GM19395 (cell line): ENCODE data around the gene HOMER2.
"Not testable (repeated sequence)": the region's sequence is repeated elsewhere in the genome, so short reads cannot be mapped to it uniquely, and the experiment has no call there.

ENCODE experiments used
- ATAC-seq: cut with Tn5 transposase; IDR thresholded peaks from one replicate; pipeline ENCODE4 v1.9.1; 2021; ENCODE audit warnings: mild to moderate bottlenecking, moderate library complexity; ENCODE audit not compliant: unreplicated experiment

The HOMER2 gene

DNA sequence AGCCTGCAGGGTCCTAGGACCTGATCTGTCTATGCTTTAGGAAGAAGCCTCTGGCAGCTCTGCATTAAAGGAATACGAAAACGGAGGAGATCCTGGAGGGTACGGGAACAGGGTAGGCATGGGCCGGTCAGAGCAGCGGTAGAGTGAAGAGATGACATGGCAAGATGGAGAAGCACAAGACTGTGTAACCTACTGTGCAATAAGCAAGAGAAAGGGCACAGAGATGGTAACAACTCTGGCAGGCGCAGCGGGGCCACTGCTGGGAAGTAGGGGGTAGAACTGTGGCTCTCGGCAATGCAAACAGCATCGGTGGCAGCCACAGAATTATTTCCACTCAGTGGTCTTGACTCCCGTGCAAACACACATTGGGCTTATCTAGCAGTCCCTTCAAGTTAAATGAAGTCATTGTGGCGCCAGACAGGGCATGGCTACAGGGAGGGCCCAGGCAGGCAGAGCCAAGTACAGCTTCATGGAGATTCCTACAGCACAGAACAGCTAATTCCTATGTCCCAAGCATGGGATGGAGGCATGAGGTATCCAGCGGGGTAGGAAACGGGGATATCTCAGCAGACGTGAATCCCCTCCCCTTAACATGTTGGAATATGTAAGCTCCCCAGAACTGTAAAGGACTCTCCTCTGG lies 114.3 kb downstream of the HOMER2 start:
- ATAC-seq = no peak

DNA sequence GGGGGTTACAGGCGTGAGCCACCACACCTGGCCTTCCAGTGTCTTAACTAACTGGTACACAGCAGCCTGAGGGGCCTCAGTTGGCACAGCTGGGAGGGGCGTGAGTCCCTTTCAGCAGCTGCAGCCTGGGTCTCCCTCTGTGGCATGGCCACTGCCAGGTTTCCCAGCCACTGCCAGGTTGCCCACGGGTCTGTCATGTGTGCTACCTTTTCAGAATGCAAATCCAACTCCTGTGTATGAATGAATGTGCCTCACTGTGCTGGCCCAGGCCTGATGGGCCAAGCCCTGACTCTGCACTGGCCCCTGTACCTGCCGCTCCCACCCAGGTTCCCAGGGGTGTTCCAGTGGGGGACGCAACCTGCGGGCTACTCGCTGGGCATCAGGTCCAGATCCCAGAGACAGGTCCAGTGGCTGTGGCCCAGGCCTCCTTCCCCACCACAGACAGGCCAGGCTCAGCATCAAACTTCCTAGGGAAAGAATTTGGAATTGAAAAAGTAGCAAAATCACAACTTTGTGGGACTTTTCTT lies 117.1 kb downstream of the HOMER2 start:
- no peak for ATAC-seq

DNA sequence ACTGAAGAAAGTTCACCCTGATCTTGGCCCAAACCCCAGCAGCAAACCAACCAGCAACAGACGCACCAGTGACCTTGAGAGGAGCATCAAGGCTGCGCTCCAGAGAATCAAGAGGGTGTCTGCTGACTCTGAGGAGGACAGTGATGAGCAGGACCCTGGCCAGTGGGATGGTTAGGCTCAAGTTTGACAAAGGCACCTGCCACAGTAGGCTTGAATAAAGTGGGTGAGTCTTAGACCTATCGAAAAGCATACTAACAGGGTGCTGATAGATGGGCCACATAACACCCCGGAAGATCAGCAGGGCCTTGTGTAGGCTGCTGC lies 119.2 kb downstream of the HOMER2 start:
- no peak for ATAC-seq

DNA sequence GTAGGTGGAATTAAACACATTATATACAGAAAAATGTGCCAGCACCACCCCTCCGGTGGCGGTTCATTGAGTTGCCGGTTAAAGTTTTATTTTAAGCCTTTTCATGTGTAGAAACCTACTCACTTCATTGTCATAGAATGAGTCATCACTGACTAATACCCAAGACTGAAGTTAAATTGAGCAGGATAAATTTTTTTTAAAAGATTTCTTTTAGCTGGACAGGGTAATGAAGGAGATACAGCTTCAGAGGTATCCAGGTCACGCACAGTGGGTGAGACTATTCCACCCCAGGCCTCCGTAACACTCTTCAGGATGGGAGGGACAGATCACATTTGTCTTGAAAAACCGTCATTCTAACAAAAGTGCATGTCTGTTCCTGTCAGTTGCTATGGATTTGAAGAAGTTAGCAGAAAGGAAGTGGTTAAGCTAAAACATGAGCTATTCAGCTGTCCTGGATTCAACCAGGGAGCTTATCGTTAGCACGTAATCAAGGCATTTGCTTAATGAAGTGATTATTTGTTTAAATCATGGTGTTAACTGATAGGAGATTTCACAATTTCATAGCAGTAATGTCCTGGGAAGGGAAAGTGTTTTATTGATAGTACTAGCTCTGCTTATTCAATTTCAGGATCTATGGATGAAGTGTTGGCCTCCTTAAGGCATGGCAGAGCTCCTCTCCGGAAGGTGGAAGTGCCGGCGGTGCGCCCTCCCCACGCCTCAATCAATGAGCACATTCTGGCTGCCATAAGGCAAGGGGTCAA lies 119.7 kb downstream of the HOMER2 start:
- ATAC-seq = peak; percentile 96

DNA sequence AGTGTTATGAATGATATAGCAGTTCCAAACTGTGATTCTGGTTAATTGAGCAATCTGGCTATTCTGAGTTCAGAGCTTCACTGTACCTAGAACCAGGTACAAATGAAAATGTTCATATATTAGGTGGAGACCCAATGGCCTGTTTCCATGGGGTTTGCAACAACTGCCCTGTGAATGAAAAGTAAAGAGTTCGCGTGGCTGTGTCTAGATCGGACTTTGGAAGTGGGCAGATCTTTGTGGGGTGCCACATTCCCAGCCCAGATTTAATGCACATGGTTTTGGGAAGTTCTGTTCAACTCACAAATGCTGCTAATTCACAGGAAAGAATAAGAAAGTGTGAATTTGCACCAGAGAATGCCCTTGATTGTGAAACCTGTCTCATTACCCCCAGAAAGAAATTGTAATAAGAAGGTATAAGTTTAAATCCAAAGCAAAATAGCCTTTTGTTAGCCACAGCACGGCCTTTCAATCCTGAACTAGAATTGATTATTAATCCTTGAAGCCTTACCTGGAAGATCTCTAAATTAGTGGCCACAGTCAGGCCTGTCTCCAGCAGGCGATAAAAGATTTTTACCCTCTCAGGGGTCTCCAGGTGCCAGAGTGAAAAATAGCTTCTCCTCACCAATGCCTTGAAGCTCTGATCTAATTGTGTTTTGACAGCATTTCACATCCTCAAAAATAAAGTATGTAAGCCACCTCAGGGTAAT lies 120.5 kb downstream of the HOMER2 start:
- ATAC-seq = no peak

DNA sequence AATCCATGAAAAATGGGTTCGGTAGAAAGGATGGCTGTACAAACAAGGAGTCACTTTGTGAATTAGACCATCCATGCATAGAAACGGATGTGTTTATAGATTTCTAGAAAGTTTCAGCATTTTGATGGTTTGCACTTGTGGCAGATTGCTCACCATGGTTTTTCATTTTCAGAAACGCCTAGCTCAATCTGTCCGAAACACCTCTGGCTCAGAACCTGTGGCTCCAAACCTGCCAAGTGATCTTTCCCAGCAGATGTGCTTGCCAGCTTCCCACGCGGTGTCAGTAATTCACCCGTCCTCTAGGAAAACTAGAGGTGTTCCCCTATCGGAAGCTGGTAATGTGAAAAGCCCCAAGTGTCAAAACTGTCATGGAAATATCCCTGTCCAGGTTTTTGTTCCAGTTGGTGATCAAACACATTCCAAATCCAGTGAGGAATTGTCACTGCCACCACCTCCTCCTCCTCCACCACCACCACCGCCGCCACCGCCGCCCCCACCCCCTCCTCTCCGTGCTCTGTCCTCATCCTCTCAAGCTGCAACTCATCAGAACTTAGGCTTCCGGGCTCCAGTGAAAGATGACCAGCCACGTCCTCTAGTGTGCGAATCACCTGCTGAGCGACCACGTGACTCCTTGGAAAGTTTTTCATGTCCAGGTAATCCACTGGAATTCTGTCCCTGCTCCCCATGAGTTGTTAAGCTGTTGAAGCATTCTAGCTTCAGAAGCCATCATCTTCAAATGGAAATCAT lies 121.9 kb downstream of the HOMER2 start:
- no peak for ATAC-seq

DNA sequence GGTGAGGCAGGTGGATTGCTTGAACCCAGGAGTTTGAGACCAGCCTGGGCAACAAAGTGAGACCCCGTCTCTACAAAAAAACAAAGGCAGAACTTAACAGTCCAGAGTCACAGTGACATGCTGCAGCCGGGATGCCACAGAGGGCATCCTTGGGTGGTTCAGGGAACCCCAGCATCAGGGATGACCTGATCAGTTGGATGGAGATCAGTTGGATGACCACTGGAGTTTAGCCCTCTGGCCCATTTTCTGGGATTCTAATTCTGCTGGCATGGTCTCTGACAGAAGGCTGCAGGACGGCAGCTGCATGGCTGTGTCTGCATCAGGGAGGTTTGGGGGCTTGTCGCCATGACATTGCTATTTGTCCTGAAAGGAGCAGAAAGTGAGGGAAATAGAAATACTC lies 123.3 kb downstream of the HOMER2 start:
- ATAC-seq = no peak

DNA sequence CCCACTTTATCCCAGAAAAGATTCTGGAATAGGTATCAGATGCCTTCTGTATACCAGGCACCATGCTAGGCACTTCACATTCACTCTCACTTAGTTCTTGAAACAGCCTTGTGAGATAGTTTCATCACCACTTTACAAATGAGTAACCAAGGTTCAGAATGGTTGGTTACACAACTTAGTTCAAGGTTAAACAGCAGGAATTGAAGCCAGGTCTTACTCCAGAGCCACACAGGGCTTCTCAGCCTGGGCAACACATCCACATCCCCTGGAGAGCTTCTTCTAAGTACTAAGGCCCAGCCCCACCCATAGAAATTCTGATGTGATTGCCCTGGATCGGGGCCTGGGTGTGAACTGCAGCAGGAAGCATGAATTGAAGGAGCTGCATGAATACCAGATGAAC lies 124.4 kb downstream of the HOMER2 start:
- no peak for ATAC-seq

DNA sequence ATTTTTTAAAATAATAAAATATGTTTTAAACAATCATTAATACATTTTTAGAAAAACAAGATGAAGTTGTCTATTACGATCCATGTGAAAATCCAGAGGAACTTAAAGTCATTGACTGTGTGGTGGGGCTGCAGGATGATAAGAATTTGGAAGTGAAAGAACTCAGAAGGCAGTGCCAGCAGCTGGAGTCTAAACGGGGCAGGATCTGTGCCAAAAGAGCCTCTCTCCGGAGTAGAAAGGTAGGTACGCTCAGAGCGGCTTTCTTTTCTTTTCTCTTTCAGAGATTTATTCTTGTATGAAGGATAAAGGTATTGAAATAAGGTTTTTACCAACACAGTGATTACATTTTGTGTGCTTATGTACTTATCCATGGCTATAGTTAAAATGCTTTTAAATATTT lies 129.5 kb downstream of the HOMER2 start:
- ATAC-seq = no peak

DNA sequence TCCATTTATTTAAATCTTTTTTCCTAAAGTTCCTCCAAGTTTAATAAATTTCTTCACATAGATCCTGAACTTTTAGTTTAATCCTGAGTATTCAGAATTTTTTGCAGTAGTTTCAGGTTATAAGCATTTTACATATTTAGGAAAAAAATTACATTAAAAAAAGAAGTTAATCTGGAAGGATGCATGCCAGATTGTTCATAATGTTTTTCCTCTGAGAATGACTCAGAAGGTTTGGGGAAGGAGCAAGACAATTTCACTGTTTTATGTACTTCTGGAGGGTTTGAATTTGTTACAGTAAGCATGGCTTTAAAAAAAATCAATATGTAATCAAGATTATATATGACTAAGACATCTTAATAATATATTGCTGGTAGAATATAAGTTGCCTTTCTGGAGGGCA lies 130.7 kb downstream of the HOMER2 start:
- ATAC-seq = not testable (repeated sequence)

DNA sequence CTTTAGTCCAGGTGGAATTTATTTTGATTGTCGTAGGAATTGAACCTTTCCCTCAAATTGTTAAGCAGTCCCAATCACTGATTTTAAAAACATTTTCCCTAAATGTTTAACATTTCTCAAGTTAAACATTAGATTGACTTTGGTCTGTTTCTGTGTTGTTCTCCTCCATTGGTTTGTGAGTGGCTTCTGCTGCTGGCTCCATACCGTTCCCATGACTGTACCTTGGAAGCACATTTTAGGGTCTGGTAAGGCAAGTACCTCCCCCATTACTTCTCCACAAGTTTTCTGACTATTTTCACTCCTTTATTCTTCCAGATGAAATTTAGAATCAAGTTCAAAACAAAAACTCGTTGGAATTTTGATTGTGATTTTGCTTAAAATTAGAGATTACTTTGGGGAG lies 131.1 kb downstream of the HOMER2 start:
- not testable (repeated sequence) for ATAC-seq

DNA sequence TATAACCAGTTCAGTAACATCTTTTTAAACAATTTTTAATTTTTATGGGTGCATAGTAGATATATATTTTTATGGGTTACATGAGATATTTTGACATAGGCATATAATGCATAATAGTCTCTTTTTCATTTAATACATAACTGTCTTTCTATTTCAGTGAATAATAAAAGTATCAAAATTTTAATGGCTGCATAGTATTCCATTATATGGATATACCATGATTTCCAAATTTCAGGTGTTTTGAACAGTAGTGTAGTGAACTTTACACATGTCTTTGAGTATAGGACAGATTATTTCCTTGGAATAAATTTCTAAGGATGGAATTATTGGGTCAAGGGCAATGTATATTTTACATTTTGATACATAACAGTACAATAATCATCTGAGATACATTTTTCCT lies 132.4 kb downstream of the HOMER2 start:
- ATAC-seq = no peak

DNA sequence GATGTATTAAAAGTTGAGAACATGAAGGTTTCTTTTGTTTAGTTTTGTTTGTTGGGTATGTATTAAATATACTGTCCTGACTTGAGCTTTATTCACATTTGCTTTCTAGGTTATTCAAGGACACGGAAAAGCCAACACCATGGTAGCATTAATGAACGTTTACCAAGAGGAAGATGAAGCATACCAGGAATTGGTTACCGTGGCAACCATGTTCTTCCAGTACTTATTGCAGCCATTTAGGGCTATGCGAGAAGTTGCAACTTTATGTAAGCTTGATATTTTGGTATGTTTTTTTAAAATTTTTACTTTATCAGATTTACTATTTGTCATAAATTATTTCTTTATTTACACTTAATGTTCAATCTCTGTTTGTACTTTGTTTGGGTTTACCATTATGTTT lies 139.5 kb downstream of the HOMER2 start:
- no peak for ATAC-seq

DNA sequence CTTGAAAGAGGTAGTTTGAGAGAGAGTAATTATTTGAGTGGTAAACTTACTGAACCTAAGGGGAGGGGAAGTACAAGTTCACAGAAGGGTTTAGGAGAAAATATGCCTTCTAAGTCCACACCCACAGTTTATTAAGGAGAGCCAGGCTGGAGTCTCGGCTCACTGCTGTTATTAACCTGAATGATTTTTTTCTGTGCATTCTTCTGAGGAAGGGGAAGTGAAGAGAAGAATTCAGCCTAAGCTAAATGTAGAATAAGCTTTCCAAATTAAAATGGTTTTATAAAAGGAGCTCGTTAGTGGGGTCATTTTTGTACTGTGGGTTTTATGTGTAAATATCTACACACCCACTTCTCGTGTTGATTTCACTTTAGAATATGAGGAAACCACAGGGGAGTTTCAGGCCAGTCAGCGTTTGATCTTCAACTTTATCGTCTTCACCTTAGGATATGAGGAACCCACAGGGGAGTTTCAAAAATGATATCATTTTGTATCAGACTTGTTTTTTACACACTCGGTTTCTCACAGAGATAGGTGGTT lies 141.6 kb downstream of the HOMER2 start:
- no peak for ATAC-seq

DNA sequence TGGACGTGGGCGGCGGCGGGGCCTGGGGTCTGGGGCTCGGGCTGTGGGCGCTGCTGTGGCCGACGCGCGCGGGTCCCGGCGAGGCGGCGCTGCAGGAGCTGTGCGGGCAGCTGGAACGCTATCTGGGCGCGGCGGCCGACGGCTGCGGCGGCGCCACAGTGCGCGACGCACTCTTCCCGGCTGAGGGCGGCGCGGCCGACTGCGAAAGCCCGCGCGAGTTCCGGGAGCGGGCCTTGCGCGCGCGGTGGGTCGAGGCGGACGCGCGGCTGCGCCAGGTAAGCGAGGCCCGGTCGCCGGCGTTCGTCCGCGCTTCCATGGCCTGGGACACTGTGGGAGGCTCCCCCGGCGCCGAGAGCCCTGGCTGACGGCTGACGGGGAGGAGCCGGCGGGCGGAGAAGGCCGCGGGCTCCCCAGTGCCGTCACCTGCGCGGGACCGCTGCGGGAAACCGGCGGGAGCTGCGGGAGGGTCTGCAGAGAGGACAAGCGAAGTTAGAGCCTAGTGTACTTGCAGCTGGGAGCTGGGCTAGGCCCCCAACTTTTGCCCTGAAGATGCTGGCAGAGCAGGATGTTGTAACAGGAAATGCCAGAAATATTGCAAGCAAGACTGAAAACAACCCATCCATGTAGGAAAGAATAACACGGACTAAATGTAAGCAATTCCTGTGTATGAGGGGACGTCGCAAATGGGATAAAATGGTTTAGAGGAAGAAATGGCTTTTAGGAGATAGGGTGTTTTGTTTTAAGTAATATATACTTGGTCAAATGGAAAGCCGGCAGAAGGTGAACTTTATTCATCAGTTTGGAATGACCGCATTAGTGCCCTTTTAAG lies 142.2 kb downstream of the HOMER2 start:
- ATAC-seq = peak; percentile 19

DNA sequence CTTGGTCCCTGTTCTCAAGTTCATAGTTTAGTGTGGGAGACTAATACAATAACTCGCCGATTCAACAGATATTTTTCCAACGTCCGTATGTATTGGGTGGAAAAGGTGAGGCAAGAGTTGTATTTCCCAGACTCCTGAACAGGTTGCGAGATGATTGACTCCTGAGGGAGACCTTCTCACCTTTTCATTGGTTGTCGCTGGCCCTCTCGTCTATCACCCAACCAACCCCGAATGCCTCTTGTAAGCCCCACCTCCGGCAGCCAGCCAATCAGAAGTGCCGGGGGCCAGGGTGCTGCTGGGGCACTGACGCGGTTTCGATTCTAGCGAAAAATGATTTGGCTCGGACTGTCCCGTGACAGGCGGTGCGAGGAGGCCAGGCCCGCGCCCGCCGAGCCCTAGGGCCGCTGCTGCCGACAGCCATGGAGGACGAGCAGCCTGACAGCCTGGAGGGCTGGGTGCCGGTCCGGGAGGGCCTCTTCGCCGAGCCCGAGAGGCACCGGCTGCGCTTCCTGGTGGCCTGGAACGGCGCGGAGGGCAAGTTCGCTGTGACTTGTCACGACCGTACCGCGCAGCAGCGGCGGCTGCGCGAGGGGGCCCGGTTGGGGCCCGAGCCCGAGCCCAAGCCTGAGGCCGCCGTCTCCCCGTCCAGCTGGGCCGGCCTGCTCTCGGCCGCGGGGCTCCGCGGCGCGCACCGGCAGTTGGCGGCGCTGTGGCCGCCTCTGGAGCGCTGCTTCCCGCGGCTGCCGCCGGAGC lies 143.0 kb downstream of the HOMER2 start, which contains the start of gene WHAMM:
TSS of gene WHAMM (plus strand) at position 321 of the 753 bp plus-strand sequence. CDS start at position 420, 99 bp downstream.
- peak; percentile 90 for ATAC-seq

DNA sequence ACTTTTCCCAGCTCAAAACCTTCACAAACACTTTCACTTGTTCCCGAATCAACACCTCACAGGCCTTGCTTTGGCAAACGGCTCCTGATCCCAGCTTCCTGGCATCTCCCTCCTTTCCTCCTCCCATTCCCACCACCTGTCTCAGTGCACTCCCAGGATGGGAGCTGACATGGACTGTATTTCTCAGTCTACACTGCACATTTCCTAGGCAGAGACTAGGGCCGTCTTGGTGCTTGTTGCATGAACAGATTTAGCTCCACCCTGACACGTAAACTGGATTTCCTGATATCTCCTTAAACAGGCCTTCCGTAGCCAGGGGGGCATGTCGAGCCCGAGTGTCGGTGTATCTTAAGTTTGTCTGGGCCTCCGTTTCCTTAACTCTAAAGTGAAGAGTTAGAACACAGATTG lies 143.9 kb downstream of the HOMER2 start:
- ATAC-seq = no peak

DNA sequence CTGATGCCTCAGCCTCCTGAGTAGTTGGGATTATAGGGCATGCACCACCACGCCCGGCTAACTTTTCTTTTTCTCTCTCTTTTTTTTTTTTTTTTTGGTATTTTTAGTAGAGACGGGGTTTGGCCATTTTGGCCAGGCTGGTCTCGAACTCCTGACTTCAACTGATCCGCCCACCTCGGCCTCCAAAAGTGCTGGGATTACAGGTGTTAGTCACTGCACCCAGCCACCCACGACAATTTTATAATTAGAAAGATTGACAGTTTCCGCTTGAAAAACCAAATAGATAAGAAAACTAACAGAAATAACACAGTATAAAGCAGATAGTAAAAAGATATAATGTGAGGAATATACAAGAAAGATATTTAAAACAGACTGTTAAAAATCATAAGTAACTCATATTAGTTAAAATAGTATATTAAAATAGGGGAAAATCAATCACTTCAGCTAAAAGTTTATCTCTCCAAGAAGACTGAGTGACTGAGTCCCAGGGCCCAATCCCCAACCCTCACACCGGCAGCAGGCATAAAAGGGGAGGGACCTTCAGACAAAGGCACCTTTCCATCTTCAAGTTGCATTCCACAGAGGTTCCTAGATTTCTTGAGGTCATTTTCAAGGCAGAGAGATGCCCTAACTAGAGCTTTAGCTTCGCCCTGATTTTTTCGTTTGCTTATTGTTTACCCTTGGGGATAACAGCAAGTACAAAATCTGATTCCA lies 144.4 kb downstream of the HOMER2 start:
- no peak for ATAC-seq

DNA sequence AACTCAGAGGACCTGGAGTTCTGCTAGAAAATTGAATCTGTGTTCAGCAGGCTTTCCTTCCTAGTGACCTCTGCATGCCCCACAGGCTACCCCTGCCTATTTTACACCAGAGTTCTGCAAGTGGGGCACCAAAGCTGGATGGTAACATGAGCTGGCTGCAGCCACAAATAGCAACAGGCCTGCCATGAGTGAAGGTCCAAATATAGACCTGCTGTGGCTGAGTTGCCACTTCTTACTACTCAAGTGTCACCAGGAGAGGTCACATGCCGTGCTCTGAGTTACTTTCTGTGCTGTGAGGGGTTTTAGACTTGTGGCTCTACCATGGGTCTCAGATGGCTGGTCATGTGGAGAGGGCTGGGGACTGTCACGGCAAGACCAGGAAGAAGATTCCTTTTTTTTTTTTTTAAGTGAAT lies 146.5 kb downstream of the HOMER2 start, which contains the start of gene FSD2:
TSS of gene FSD2 (minus strand) at position 76 of the 413 bp plus-strand sequence. CDS start 18,679 bp downstream, outside the sequence.
- peak; percentile 67 for ATAC-seq
